Activated gamma-delta T cell treated with anti-CD3 and anti-CD28 coated beads, Interleukin-2, amount 50 U/mL, for 16 hours (primary cell): Measurements from ENCODE around the gene CDC14C.

ENCODE experiments used
- DNase-seq: peaks from one replicate; pipeline ENCODE4 v3.0.0-alpha.2; 2020; ENCODE audit warnings: low read depth

The CDC14C gene

DNA sequence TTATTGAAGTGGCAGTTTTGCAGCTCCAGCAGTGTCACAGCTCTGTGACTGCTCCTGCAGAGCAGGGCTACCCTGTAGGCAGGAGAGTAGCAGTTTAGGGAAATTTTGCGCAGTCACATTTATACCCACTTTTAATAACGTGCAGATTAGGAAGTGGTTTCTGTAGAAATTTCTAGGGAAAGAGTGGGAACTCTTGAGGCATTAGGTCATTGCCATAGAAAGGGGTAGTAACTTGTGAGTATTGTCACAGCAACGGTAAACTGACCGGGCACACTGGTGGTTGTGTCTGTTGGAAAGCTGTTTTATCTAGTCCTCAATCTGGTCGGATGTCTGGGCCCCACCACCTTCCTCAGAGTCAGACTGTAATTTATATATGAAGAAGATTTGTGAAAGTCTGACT is 51.9 kb downstream of the CDC14C start:
- no peak for DNase-seq

GRCh38 chr7:48976850-48977249 is 52.5 kb downstream of the CDC14C start:
- DNase-seq: no peak
